ENCODE measurements around the gene TP53AIP1. TPM values are rescaled to one million over a fixed set of nuclear protein-coding genes. Genes with fewer than 3 reads are reported as not detected.

Gene TP53AIP1
- total and polyA plus RNA-seq, 5 donors: 0.05 TPM; not detected in 4

- WGBS: 3% methylated on average over 45 of the region's 45 CpGs
- Histone ChIP-seq H3K27ac (ENCODE audit: low read length) (peak overlapping the region; percentile 70), H3K4me3 (ENCODE audit: low read length) (peak overlapping the region; percentile 82), H3K9me3 (ENCODE audit: control insufficient read depth, low read length) (no peaks in the 10 kb centered on the region), H3K27me3 (ENCODE audit: control insufficient read depth, insufficient read depth) (no peaks in the 10 kb centered on the region), H3K4me1 (ENCODE audit: control insufficient read depth, insufficient read depth, low read length) (peaks cover 14% of the 10 kb centered on the region)
- intact Hi-C loops (cut with DNase I): no loop called here
- ATAC-seq (peak; percentile 50 to 53), DNase-seq (peak in 2 of 3 donors; percentile 60 to 71)
Observed at GRCh38 chr11:128905345-128906184, 37.1 kb downstream of the TP53AIP1 start.

GRCh38 chr11:128904656-128905344 lies 37.9 kb downstream of the TP53AIP1 start:
- peaks cover 14% of the 10 kb centered on the region for H3K4me1 ChIP-seq (ENCODE audit: control insufficient read depth, insufficient read depth, low read length)
- ATAC-seq (peak; percentile 57), DNase-seq (peak in 2 of 3 donors; percentile 75 to 83)
- H3K27me3 ChIP-seq (ENCODE audit: control insufficient read depth, insufficient read depth): no peaks in the 10 kb centered on the region
- 10% methylated on average over 25 of the region's 25 CpGs for WGBS
- H3K4me3 ChIP-seq (ENCODE audit: low read length): peak overlapping the region; percentile 82
- H3K9me3 ChIP-seq (ENCODE audit: control insufficient read depth, low read length): no peaks in the 10 kb centered on the region
- H3K27ac ChIP-seq (ENCODE audit: low read length): peak overlapping the region; percentile 59
- intact Hi-C loops (cut with DNase I): no loop called here

- no peaks in the 10 kb centered on the region for H3K9me3 ChIP-seq (ENCODE audit: control insufficient read depth, low read length)
- 85% methylated on average over 14 of the region's 14 CpGs for WGBS
- H3K4me3 ChIP-seq (ENCODE audit: low read length): no peak overlapping the region
- DNase-seq: no peak
- H3K4me1 ChIP-seq (ENCODE audit: control insufficient read depth, insufficient read depth, low read length): peaks cover 14% of the 10 kb centered on the region
- H3K27ac ChIP-seq (ENCODE audit: low read length): no peak overlapping the region
- ATAC-seq: no peak
- H3K27me3 ChIP-seq (ENCODE audit: control insufficient read depth, insufficient read depth): no peaks in the 10 kb centered on the region
- intact Hi-C loops (cut with DNase I): no loop called here
Observed at GRCh38 chr11:128904303-128904655, 38.4 kb downstream of the TP53AIP1 start.

- H3K9me3 ChIP-seq (ENCODE audit: control insufficient read depth, low read length): no peaks in the 10 kb centered on the region
- H3K4me1 ChIP-seq (ENCODE audit: control insufficient read depth, insufficient read depth, low read length): peaks cover 9% of the 10 kb centered on the region
- intact Hi-C loops (cut with DNase I): no loop called here
- no peak overlapping the region for H3K27ac ChIP-seq (ENCODE audit: low read length)
- DNase-seq (peak in 1 of 3 donors; percentile 67), ATAC-seq (peak in 1 of 2 donors; percentile 15)
- WGBS: 55% methylated on average over 17 of the region's 17 CpGs
- H3K27me3 ChIP-seq (ENCODE audit: control insufficient read depth, insufficient read depth): no peaks in the 10 kb centered on the region
- H3K4me3 ChIP-seq (ENCODE audit: low read length): no peak overlapping the region
Observed at GRCh38 chr11:128903248-128904061, 39.2 kb downstream of the TP53AIP1 start.

- Histone ChIP-seq H3K4me1 (ENCODE audit: control insufficient read depth, insufficient read depth, low read length) (peaks cover 6% of the 10 kb centered on the region), H3K27ac (ENCODE audit: low read length) (no peak overlapping the region), H3K9me3 (ENCODE audit: control insufficient read depth, low read length) (no peaks in the 10 kb centered on the region), H3K27me3 (ENCODE audit: control insufficient read depth, insufficient read depth) (no peaks in the 10 kb centered on the region), H3K4me3 (ENCODE audit: low read length) (no peak overlapping the region)
- WGBS: 85% methylated on average over 10 of the region's 10 CpGs
- no peak for ATAC-seq
- intact Hi-C loops (cut with DNase I): no loop called here
- no peak for DNase-seq
Observed at GRCh38 chr11:128902515-128903066, 40.1 kb downstream of the TP53AIP1 start.

- ATAC-seq (peak; percentile 8 to 25), DNase-seq (peak in 1 of 3 donors; percentile 55)
- H3K9me3 ChIP-seq (ENCODE audit: control insufficient read depth, low read length): no peaks in the 10 kb centered on the region
- 53% methylated on average over 29 of the region's 29 CpGs for WGBS
- no peaks in the 10 kb centered on the region for H3K27me3 ChIP-seq (ENCODE audit: control insufficient read depth, insufficient read depth)
- peaks cover 6% of the 10 kb centered on the region for H3K4me1 ChIP-seq (ENCODE audit: control insufficient read depth, insufficient read depth, low read length)
- peak overlapping the region; percentile 38 for H3K27ac ChIP-seq (ENCODE audit: low read length)
- intact Hi-C loops (cut with DNase I): no loop called here
- H3K4me3 ChIP-seq (ENCODE audit: low read length): no peak overlapping the region
Observed at GRCh38 chr11:128901653-128902514, 40.8 kb downstream of the TP53AIP1 start.

- H3K9me3 ChIP-seq (ENCODE audit: control insufficient read depth, low read length): no peaks in the 10 kb centered on the region
- no peaks in the 10 kb centered on the region for H3K27me3 ChIP-seq (ENCODE audit: control insufficient read depth, insufficient read depth)
- ATAC-seq (no peak), DNase-seq (no peak)
- peaks cover 6% of the 10 kb centered on the region for H3K4me1 ChIP-seq (ENCODE audit: control insufficient read depth, insufficient read depth, low read length)
- no peak overlapping the region for H3K4me3 ChIP-seq (ENCODE audit: low read length)
- H3K27ac ChIP-seq (ENCODE audit: low read length): peak overlapping the region; percentile 38
- intact Hi-C loops (cut with DNase I): no loop called here
- WGBS: 51% methylated on average over 4 of the region's 4 CpGs
Observed at GRCh38 chr11:128900468-128900867, 42.2 kb downstream of the TP53AIP1 start.

GRCh38 chr11:128898580-128899344 lies 43.9 kb downstream of the TP53AIP1 start:
- intact Hi-C loops (cut with DNase I): no loop called here
- 86% methylated on average over 13 of the region's 13 CpGs for WGBS
- no peaks in the 10 kb centered on the region for H3K27me3 ChIP-seq (ENCODE audit: control insufficient read depth, insufficient read depth)
- DNase-seq (peak in 1 of 3 donors; percentile 68), ATAC-seq (no peak)
- H3K27ac ChIP-seq (ENCODE audit: low read length): no peak overlapping the region
- no peak overlapping the region for H3K4me3 ChIP-seq (ENCODE audit: low read length)
- no peaks in the 10 kb centered on the region for H3K9me3 ChIP-seq (ENCODE audit: control insufficient read depth, low read length)
- H3K4me1 ChIP-seq (ENCODE audit: control insufficient read depth, insufficient read depth, low read length): peaks cover 7% of the 10 kb centered on the region

GRCh38 chr11:128897826-128898225 lies 44.8 kb downstream of the TP53AIP1 start:
- no peak for ATAC-seq
- intact Hi-C loops (cut with DNase I): no loop called here
- H3K4me1 ChIP-seq (ENCODE audit: control insufficient read depth, insufficient read depth, low read length): peaks cover 7% of the 10 kb centered on the region

More at GRCh38 chr11:128897826-128898225, 44.8 kb downstream of the TP53AIP1 start:
- DNase-seq: no peak
- H3K27me3 ChIP-seq (ENCODE audit: control insufficient read depth, insufficient read depth): no peaks in the 10 kb centered on the region
- no peaks in the 10 kb centered on the region for H3K9me3 ChIP-seq (ENCODE audit: control insufficient read depth, low read length)
- H3K4me3 ChIP-seq (ENCODE audit: low read length): no peak overlapping the region
- no peak overlapping the region for H3K27ac ChIP-seq (ENCODE audit: low read length)
- 88% methylated on average over 1 of the region's 1 CpG for WGBS

Measured in right cardiac atrium (tissue), 5 donors.